Astrocyte (in vitro differentiated cells and primary cell): ENCODE results near the gene RAB22A. TPM values are rescaled to one million over a fixed set of nuclear protein-coding genes. Genes with fewer than 3 reads are reported as not detected.

Source experiments
- DNase-seq: peaks from one replicate; pipeline ENCODE4 v3.0.0-alpha.2; 2010; ENCODE audit warnings: low read depth
- FAIRE-seq: peaks from 2 replicates; lab custom pipeline; 2011; peaks lifted over from hg19 to GRCh38; lab: Jason Lieb, UNC
- H2AFZ ChIP-seq: 2 replicates; pipeline ENCODE4 v1.6.0; 2012; ENCODE audit warnings: low read depth, low read length, inconsistent platforms
- H3K27ac ChIP-seq: 2 replicates; pipeline ENCODE4 v1.5.1; 2011; ENCODE audit warnings: low read depth, low read length, inconsistent platforms
- H3K27me3 ChIP-seq: 2 replicates; pipeline ENCODE4 v1.6.0; 2011; ENCODE audit warnings: low read length, inconsistent platforms; ENCODE audit not compliant: insufficient read depth
- H3K36me3 ChIP-seq: 2 replicates; pipeline ENCODE4 v1.5.1; 2011; ENCODE audit warnings: low read length, inconsistent platforms; ENCODE audit not compliant: insufficient read depth
- H3K4me1 ChIP-seq: 2 replicates; pipeline ENCODE4 v1.5.1; 2011; ENCODE audit warnings: low read length, inconsistent platforms; ENCODE audit not compliant: insufficient read depth
- H3K4me2 ChIP-seq: 2 replicates; pipeline ENCODE4 v1.6.0; 2012; ENCODE audit warnings: low read length, inconsistent platforms
- H3K4me3 ChIP-seq: 2 replicates; pipeline ENCODE4 v1.5.1; 2011; ENCODE audit warnings: low read depth, mild to moderate bottlenecking, low read length, inconsistent platforms; ENCODE audit not compliant: insufficient read depth
- H3K79me2 ChIP-seq: 2 replicates; pipeline ENCODE4 v1.6.0; 2012; ENCODE audit warnings: mild to moderate bottlenecking, low read length, inconsistent platforms; ENCODE audit not compliant: insufficient read depth
- H3K9ac ChIP-seq: 2 replicates; pipeline ENCODE4 v1.6.0; 2012; ENCODE audit warnings: mild to moderate bottlenecking, low read length, inconsistent platforms
- H3K9me3 ChIP-seq: 2 replicates; pipeline ENCODE4 v1.5.1; 2012; ENCODE audit warnings: low read depth, mild to moderate bottlenecking, low read length, inconsistent platforms; ENCODE audit not compliant: insufficient read depth
- H4K20me1 ChIP-seq: 2 replicates; pipeline ENCODE4 v1.6.0; 2012; ENCODE audit warnings: low read length, inconsistent platforms; ENCODE audit not compliant: insufficient read depth
- H3K27ac Mint-ChIP-seq: one replicate; pipeline ENCODE4 v1.8.0; 2021; ENCODE audit warnings: mild to moderate bottlenecking, mixed read lengths; ENCODE audit not compliant: unreplicated experiment
- H3K27me3 Mint-ChIP-seq: one replicate; pipeline ENCODE4 v1.8.0; 2021; ENCODE audit warnings: low read depth, mixed read lengths; ENCODE audit not compliant: unreplicated experiment
- H3K36me3 Mint-ChIP-seq: one replicate; pipeline ENCODE4 v1.8.0; 2021; ENCODE audit warnings: low read depth, mixed read lengths; ENCODE audit not compliant: unreplicated experiment
- H3K4me1 Mint-ChIP-seq: one replicate; pipeline ENCODE4 v1.8.0; 2021; ENCODE audit warnings: low read depth, mixed read lengths; ENCODE audit not compliant: unreplicated experiment
- H3K4me3 Mint-ChIP-seq: one replicate; pipeline ENCODE4 v1.8.0; 2021; ENCODE audit warnings: mild to moderate bottlenecking, moderate library complexity, mixed read lengths; ENCODE audit not compliant: unreplicated experiment
- H3K9me3 Mint-ChIP-seq: one replicate; pipeline ENCODE4 v1.8.0; 2021; ENCODE audit warnings: mild to moderate bottlenecking, mixed read lengths; ENCODE audit not compliant: unreplicated experiment
- CTCF ChIP-seq: IDR thresholded peaks from 2 replicates; pipeline ENCODE4 v1.5.1; 2011; ENCODE audit warnings: low read depth, mild to moderate bottlenecking, inconsistent platforms, low read length, moderate library complexity; ENCODE audit not compliant: insufficient read depth
- EZH2 ChIP-seq: IDR thresholded peaks from 2 replicates; pipeline ENCODE4 v1.6.1; 2012; ENCODE audit warnings: mild to moderate bottlenecking, low read length, inconsistent platforms; ENCODE audit not compliant: insufficient read depth
- total RNA-seq: library from RNA; stranded (reverse); gene quantifications from 2 replicates; pipeline ENCODE4 v1.2.1, GENCODE V29; 2021

RAB22A gene
- total RNA-seq, 1 donor from 2014 or later: 16.6 TPM

GRCh38 chr20:58403272-58403671 is 93.8 kb downstream of the RAB22A start:
- no peak overlapping the region for H3K9ac ChIP-seq
- H3K79me2 ChIP-seq: peaks cover 99% of the 10 kb centered on the region
- H3K27ac Mint-ChIP-seq: no peak overlapping the region
- peaks cover 92% of the 10 kb centered on the region for H4K20me1 ChIP-seq
- no peak for DNase-seq
- peaks cover 2% of the 10 kb centered on the region for H3K36me3 Mint-ChIP-seq
- no peak for TF ChIP-seq CTCF
- no peak for TF ChIP-seq EZH2
- H3K27me3 Mint-ChIP-seq: no peaks in the 10 kb centered on the region
- no peak overlapping the region for H2AFZ ChIP-seq
- no peaks in the 10 kb centered on the region for H3K27me3 ChIP-seq
- no peak overlapping the region for H3K4me3 ChIP-seq
- H3K36me3 ChIP-seq: no peaks in the 10 kb centered on the region
- H3K9me3 Mint-ChIP-seq: no peaks in the 10 kb centered on the region
- no peak overlapping the region for H3K4me3 Mint-ChIP-seq
- peaks cover 12% of the 10 kb centered on the region for H3K4me1 ChIP-seq
- no peak for FAIRE-seq
- H3K27ac ChIP-seq: no peak overlapping the region
- peaks cover 14% of the 10 kb centered on the region for H3K4me1 Mint-ChIP-seq
- no peak overlapping the region for H3K4me2 ChIP-seq
- H3K9me3 ChIP-seq: no peaks in the 10 kb centered on the region

- no peaks in the 10 kb centered on the region for H3K36me3 Mint-ChIP-seq
These were observed 96.2 kb downstream of the RAB22A start for GRCh38 chr20:58405504-58406291.

More at GRCh38 chr20:58405504-58406291, 96.2 kb downstream of the RAB22A start:
- Histone ChIP-seq H3K4me1 (peaks cover 18% of the 10 kb centered on the region), H3K9ac (no peak overlapping the region), H3K27ac (no peak overlapping the region), H3K4me2 (no peak overlapping the region), H2AFZ (no peak overlapping the region), H4K20me1 (peaks cover 91% of the 10 kb centered on the region), H3K79me2 (peaks cover 99% of the 10 kb centered on the region), H3K27me3 (no peaks in the 10 kb centered on the region), H3K36me3 (no peaks in the 10 kb centered on the region), H3K4me3 (no peak overlapping the region), H3K9me3 (no peaks in the 10 kb centered on the region)
- peaks cover 26% of the 10 kb centered on the region for H3K4me1 Mint-ChIP-seq
- no peak overlapping the region for H3K4me3 Mint-ChIP-seq
- no peaks in the 10 kb centered on the region for H3K27me3 Mint-ChIP-seq
- TF ChIP-seq CTCF (no peak), EZH2 (no peak)
- no peaks in the 10 kb centered on the region for H3K9me3 Mint-ChIP-seq
- H3K27ac Mint-ChIP-seq: no peak overlapping the region
- DNase-seq (no peak), FAIRE-seq (no peak)
